HG02623 (cell line): ENCODE data around the gene PTGES2.

Experiments
- ATAC-seq: cut with Tn5 transposase; IDR thresholded peaks from one replicate; pipeline ENCODE4 v1.9.1; 2021; ENCODE audit warnings: moderate library complexity; ENCODE audit not compliant: unreplicated experiment

PTGES2 gene

GRCh38 chr9:128153947-128154695, 26.6 kb upstream of the PTGES2 start:
- ATAC-seq, result no peak

- ATAC-seq, result no peak
Observed at GRCh38 chr9:128153060-128153946, 25.8 kb upstream of the PTGES2 start.

- ATAC-seq, result no peak
Observed at GRCh38 chr9:128152133-128153059, 24.9 kb upstream of the PTGES2 start.

- ATAC-seq, result no peak
Observed at GRCh38 chr9:128151309-128152132, 24.0 kb upstream of the PTGES2 start.

GRCh38 chr9:128150594-128151308, 23.2 kb upstream of the PTGES2 start:
- no peak for ATAC-seq

- no peak for ATAC-seq
Observed at GRCh38 chr9:128149951-128150593, 22.5 kb upstream of the PTGES2 start.

- no peak for ATAC-seq
Observed at GRCh38 chr9:128149001-128149701, 21.6 kb upstream of the PTGES2 start, which contains the start of gene LCN2. LCN2 (plus strand) TSS chr9:128149453; CDS start chr9:128149526, 73 bp downstream.

- ATAC-seq, result no peak
Observed at GRCh38 chr9:128148509-128149000, 21.0 kb upstream of the PTGES2 start.

GRCh38 chr9:128146591-128147120, 19.1 kb upstream of the PTGES2 start:
- no peak for ATAC-seq

GRCh38 chr9:128145951-128146351, 18.4 kb upstream of the PTGES2 start:
- no peak for ATAC-seq

GRCh38 chr9:128145536-128145935, 18.0 kb upstream of the PTGES2 start:
- no peak for ATAC-seq

- ATAC-seq, result no peak
Observed at GRCh38 chr9:128144239-128145181, 17.0 kb upstream of the PTGES2 start.

- no peak for ATAC-seq
Observed at GRCh38 chr9:128143525-128144238, 16.2 kb upstream of the PTGES2 start.

GRCh38 chr9:128142596-128142995, 15.1 kb upstream of the PTGES2 start:
- no peak for ATAC-seq

GRCh38 chr9:128142061-128142460, 14.5 kb upstream of the PTGES2 start:
- no peak for ATAC-seq

GRCh38 chr9:128141604-128142003, 14.1 kb upstream of the PTGES2 start:
- no peak for ATAC-seq
